RCC 7860 (cell line): Measurements from ENCODE around the gene SLC27A2.
"Not testable (repeated sequence)": the region's sequence is repeated elsewhere in the genome, so short reads cannot be mapped to it uniquely, and the experiment has no call there.

ENCODE experiments used
- DNase-seq: peaks from one replicate; pipeline ENCODE4 v3.0.0-alpha.2; 2015; ENCODE audit warnings: low spot score
- FAIRE-seq: peaks from 2 replicates; lab custom pipeline; 2012; peaks lifted over from hg19 to GRCh38; lab: Jason Lieb, UNC

SLC27A2 gene

DNA sequence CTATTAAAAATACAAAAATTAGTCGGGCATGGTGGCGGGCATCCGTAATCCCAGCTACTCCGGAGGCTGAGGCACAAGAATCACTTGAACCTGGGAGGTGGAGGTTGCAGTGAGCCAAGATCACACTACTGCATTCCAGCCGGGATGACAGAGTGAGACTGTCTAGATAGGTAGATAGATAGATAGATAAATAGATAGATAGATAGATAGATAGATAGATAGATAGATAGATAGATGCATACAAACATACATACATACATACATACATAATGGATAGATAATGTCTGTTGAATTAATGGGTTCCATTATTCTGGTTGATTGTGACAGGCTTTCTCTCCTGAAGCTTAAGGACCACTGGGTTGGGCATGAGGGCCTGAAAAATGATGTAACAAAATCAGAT lies 6.8 kb downstream of the SLC27A2 start:
- not testable (repeated sequence) for FAIRE-seq, DNase-seq

DNA sequence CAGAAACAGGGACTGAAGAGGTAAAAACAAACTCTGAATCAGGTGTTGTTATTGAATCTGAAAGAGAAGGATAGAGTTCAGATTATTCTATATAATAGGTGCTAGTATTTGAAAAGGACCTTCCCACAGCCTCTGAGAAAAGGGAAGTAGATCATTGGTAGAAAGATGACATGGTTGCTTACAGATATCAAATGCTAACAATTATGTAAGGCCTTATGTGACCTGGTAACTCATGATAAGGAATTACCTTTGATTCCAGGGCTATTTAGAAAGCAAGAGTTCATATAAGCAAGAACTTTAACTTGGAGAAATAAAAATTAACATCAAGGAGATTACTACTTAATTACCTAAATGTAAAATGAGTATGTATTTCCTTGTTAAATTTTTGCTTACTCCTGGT lies 7.6 kb downstream of the SLC27A2 start:
- DNase-seq (no peak), FAIRE-seq (no peak)

DNA sequence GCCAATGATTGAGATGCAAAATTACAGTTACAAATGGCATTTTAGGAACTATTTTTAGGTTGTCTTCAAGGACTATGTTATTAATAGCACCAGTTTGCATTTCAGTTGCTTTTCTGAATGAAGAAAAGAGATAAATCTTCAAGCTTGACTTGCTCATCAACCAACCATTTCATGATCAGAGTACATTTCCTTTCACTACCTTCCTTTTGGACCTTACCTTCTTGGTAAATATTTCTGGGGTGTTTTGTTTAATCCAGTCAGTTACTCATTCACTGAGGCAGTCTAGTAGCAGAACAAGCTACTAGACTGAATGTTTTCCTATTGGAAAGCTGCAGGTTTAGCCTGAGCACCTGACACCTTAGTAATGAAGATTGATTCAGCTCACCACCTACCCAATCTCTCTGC lies 8.2 kb downstream of the SLC27A2 start:
- FAIRE-seq (no peak), DNase-seq (peak; percentile 22)

DNA sequence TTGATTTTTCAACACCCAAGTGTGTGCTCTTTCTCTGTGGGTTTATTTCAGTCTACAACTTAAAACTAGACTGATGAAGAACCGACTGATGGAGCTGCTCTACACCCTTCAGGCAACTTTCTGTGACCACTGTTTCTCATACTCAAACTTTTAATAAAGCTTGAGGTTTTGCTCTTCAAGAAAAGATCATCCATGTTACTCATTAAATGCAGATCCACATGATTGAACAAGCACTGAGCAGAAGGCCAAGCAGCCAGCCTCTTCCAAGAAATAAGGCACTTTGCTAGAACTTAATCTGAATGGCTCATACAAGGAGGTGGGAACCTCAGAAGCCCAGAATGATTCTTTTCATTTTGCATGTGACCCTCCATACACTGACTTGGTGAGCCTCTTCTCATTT lies 8.7 kb downstream of the SLC27A2 start:
- DNase-seq, result peak; percentile 26
- peak; percentile 60 for FAIRE-seq

DNA sequence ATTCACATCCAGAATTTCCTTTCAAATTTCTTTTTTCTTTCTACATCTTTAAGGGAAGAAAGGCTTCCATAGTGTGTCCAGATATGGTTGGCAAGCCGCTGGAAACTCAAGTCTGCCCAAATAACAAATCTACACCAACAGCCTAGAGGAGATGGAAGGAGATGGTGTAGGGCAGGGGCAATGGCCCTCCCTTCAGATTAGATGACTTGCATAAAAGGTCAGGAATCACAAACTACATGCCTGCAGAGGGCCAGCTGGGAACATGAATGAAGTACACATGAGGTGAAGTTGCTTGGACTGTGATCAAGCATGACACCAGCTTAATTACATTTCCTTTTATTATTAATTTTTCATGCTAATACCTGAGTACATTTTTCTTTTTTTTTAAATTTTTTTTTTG lies 10.2 kb downstream of the SLC27A2 start:
- DNase-seq (no peak), FAIRE-seq (no peak)

DNA sequence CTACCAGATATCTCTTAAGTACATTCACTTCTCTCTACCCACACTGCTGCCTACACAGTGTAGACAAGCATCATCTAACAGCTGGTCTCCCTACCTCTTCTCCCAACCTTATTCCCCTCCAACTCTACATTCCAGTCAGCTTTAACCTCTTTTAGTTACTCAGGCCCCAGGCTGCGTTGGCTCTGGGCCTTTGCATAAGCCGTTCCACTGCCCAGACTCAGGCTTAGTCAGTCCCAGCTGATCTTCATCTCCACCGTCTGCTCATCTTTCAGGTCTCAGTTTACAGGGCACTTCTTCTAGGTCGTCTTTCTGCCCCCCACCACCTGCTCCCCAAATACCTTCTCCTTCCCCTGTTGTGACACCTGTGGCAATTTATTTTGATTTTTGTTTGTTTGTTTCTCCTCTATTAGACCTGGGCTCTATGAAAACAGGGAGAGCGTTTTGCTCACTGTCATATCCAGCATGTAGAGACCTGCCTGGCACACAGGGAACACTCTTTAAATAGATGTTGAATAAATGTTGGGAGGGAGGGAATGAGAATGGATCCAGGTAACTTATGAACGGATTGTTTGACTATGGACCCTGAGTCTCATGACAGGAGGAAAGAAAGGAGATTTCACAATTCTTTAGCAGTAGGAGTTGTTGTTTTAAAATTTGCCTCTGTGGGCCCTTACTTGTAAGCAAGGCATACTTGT lies 11.1 kb downstream of the SLC27A2 start:
- FAIRE-seq, result no peak

DNA sequence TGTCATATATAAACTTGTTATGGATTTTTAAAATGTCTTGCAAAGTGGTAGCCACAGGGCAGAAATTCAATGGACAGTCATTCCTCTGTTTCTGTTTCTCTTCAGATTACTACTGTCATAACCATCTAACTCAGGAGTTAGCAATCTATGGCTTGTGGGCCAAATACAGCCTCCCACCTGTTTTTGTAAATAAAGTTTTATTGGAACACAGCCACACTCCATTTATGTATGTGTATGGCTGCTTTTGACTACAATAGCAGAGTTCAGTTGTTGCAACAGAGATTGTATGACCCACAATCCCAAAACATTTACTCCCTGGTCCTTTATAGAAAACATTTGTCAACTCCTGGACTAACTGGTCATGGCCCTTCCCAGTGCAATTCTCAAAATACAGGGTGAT lies 20.0 kb downstream of the SLC27A2 start:
- FAIRE-seq, result no peak
- no peak for DNase-seq

More for the DNA sequence above, 11.1 kb downstream of the SLC27A2 start:
- DNase-seq, result no peak

DNA sequence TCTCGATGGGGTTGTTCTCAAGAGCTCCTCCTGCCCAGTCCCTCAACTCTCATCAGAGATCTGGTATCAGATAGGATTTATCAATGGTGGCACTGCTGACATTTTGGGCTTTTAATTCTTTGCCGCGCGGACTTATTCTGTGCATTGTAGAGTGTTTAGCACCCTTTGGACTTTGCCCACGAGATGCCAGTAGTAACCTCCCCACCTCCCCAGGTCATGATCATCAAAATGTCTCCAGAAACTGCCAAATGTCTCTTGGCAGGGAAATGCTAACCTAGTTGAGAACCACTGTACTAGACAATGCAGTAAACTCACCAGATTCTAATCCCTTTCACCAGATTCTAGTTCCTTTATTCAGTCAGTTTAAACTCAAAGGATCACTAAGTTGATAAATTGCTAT lies 24.0 kb downstream of the SLC27A2 start:
- FAIRE-seq (no peak), DNase-seq (no peak)

DNA sequence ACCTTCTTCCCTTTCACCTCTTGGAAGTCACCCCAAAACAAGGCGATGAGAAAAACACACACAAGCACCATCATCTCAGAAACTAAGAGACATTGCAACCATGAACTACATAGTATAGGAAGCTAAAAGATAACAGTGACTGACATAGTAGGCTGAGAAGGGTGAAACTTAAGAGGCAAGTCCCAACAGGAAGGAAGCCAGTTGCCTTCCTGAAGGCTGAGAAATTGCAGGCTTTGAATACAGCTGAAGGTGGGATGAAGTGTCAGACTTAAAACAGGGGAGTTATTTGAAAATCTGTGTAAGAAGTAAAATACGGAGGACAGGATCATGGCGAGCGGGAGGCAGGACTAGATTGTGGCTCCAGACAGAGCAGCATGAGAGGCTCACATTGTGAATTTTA lies 27.8 kb downstream of the SLC27A2 start:
- no peak for FAIRE-seq
- DNase-seq, result no peak

DNA sequence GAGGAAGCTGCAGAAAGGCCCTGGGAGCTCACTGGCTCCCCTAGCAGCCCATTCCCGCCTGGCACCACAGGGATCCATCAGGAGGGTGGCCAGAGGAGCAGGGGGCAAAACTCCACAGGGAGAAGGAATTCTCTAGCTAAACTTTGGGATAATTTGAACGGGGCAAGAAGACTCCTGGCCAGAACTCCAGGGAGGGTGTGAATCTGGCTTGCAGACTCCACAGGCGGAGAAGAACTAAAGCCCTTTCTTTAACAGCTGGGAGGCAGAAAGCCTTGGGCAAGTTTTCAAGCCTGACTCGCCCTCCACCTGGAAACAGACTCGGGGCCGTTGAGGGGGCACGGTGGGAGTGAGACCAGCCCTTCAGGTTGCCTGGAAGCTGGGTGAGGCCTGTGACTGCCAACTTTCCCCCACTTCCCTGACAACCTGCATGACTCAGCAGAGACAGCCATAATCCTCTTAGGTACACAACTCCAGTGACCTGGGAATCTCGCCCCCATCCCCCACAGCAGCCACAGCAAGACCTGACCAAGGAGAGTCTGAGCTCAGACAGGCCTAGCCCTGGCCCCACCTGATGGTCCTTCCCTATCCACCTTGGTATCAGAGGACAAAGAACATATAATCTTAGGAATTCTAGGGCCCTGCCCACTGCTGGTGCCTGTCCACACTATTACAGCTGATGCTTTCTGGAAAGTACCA lies 28.6 kb downstream of the SLC27A2 start:
- no peak for FAIRE-seq
- peak; percentile 23 for DNase-seq

DNA sequence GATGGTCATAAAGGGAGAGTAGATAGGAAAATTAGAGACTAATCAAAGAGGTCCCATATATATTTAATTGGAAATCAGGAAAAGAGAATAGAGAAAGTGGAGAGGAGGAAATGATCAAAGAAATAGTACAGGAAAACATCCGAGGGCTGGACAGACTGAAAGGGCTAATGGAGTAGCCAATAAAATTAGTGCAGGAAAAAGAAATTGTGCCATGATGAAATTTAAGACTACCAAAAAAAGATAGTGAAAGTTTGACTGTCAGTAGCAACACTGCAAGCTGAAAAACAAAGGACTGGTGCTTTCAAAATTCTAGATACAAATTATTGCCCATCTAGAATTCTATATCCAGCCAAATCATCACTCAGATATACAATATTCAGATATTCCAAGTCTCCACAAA lies 36.3 kb downstream of the SLC27A2 start:
- DNase-seq, result no peak
- no peak for FAIRE-seq

DNA sequence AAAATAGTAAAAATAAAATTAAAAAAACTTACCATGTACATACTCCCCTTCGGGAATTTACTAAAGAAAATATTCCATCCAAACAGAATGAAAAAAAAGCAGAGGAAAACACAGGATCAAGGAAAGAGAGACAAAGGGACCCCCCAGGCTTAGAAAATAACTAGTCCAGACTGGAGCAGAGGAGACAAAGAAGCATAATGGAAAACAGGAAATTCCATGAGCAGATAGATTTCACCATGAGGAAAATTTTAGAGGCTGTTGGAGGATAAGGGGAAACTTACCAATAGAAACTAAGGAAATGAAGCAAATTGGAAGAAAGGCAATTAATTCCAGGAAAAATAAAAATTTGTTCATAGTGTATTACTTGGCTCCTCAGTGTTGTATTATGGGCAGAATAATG lies 36.7 kb downstream of the SLC27A2 start:
- no peak for DNase-seq
- FAIRE-seq, result no peak

DNA sequence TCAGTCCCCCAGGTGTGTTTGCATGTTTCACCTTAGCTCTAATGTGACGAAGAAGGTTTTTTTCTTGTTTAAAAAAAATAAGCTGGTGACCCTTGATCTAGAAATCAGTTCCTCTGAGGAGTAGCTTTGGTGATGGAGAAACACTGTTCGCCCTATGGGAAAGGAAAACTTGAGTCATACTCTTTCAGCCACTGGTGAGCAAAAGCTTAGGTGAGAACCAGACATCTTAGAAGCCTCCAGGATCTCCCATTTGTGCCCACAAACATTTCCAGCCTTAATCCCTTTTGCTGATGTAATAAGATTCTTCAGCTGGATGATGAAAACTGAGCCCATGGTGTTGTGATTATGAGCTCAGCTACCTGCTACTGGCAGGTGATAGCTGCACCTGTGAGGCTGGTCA lies 37.8 kb downstream of the SLC27A2 start:
- DNase-seq (no peak), FAIRE-seq (no peak)

DNA sequence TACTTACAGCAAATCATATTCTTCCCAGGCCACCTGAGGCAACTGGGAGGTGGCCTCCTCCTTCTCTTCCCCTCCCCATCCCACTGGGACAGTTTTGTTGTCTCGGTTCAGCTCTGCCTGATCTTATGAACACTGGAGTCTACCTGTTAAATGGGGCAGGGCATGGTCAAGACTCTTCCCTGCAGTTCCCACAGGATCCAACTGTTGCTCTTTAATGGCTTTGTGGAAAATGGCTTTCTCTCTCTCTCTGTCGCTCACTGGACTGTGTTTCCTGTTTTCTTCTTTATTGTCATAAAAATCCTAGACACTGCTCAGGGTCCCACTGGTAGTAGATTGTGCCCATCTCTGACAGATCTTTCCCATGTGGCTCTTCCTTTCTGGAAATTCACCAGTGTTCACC lies 40.2 kb downstream of the SLC27A2 start:
- FAIRE-seq (no peak), DNase-seq (no peak)

DNA sequence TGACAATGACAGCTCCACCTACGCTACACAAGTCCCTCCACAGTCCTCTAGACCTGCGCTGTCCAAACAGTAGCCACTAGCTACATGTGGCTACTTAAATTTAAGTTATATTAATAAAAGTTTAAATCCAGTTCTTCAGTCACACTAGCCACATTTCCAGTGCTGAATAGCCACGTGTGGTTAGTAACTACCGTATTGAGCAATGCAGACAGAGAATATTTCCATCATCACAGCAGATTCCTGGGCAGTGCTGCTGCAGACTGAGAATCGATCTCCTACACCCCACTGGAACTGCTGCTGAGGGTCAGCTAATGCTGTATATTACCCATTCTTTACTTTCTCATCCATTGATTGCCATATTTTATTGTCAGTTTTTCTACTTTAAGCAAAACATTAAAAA lies 42.6 kb downstream of the SLC27A2 start:
- no peak for FAIRE-seq
- DNase-seq, result no peak

DNA sequence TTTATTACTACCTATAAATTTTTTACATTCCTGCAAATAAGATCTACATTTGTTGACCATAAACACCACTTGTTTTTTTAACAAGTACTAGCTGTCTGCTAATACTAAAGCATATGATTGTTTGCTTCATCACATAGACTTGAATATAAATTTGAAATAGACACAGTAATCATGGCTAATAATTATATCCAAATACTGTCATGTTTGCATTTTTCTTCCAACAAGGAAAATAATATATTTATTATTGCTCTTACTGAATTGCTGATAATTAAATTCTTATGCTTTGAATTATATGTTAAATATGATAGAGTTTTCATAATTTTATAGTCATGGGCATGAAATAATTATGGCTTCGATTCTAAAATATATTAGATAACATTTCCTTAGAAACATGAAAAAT lies 43.1 kb downstream of the SLC27A2 start:
- no peak for DNase-seq
- no peak for FAIRE-seq

DNA sequence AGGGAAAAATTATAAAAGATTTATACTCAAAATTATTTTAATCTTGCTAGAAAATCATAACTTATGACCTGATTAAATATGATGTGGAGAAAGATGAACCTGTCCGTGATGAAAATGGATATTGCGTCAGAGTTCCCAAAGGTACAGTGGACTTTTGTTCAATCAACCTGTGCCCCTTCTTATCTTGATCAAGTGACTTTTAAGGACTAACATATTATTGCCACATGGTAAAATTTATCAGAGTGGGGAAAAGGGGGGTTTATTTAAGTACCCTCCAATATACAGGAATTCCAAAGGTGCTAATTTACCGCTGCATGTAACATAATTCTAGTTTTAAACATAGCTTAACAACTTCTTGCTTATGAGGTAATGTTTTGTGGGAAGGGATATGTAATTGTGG lies 43.9 kb downstream of the SLC27A2 start:
- FAIRE-seq (no peak), DNase-seq (no peak)

DNA sequence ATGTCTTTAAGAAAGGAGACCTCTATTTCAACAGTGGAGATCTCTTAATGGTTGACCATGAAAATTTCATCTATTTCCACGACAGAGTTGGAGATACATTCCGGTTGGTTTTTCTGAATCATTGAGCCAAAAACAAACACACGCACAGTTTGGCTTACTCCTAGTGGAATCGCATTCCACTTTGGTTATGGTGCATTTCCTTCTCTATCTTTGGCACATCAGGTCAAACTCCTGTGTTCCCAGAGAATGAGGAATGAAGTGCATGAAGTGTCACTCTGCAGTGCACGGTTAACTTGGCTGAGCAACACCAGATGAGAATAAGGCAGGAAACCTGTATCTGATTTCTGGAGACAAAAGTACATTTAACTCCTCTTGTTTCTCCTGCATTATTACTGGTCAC lies 45.1 kb downstream of the SLC27A2 start:
- FAIRE-seq, result peak; percentile 52
- DNase-seq, result peak; percentile 66

DNA sequence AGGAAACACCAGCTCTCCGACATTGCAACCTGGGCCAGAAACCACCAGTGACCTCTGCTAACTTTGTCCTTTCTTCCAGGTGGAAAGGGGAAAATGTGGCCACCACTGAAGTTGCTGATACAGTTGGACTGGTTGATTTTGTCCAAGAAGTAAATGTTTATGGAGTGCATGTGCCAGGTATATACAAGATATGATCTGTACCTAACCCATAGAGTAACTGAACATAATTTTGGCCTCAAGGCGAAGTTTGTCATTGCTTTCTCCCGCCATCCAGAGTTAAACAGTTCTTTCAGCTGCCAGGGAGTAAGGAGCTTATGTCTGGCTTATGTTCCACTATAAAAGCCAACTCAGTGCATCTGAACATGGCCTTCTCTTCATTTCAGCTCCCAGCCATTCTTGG lies 46.9 kb downstream of the SLC27A2 start:
- FAIRE-seq (no peak), DNase-seq (no peak)

DNA sequence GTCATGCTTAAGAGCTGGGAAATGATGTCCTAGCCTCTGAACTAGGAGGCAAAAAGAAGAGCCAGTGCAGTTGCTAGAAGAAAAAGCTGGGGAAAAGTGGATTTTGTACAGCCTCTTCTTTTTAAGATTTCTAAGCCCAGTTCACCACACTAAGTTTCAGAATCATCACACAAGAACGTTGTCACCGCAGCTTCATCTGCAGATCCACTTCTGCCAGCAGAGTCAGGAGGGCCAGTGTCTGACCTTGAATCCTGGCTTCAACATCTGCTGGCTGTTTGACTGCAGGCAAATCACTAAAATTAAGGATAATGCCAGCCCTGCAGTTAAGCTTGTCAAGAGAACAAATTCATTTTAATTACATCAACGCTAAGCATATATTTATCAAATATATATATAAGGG lies 47.3 kb downstream of the SLC27A2 start:
- FAIRE-seq (no peak), DNase-seq (no peak)

DNA sequence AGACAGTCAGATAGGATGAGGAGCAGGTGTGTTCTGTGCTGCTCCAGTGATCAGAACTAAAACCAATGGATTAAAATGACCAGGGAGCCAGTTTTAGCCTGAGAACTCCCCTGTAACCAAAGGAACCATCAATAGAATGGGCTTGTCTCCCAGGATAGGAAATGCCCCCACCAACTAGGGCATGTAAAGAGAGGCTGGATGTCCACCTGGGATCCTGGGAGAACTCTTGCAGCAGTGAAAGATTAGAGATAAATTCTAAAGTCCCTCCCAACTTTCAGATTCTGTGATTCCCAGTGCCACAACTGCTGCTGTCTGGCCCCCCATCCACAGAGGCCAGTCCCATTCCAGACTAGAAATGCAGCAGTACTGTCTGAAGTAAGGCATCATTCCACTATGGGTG lies 49.8 kb downstream of the SLC27A2 start:
- DNase-seq, result no peak
- FAIRE-seq, result no peak

DNA sequence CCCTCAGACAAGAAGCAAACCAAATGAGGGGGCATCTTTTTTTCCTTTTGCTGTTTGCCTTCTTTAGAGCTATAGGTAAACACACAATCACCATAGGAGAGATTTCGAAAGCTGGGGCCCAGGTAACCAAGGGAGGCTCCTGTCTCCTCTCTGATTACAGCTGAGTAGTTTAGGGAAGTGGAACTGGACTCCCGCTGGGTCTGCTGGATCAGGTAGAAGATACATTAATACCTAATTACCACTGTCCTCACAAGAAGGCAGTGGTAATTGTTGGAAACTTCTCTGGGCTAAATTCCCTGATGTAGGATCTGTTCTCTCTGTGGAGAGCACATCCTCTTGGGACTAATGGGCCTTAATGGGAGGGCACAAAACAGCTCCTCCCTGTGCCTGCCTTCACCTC lies 50.8 kb downstream of the SLC27A2 start:
- FAIRE-seq (no peak), DNase-seq (no peak)
